Rectal smooth muscle tissue (tissue), 1 donor: ENCODE measurements around the gene HOXD13.
A peak's percentile ranks its signal among the peaks of the same experiment; 100 is the strongest.

Experiments
- H3K27ac ChIP-seq: one replicate; pipeline ENCODE4 v1.7.0; 2013; ENCODE audit warnings: low read depth, low read length, inconsistent platforms
- H3K27me3 ChIP-seq: one replicate; pipeline ENCODE4 v1.7.0; 2013; ENCODE audit warnings: low read length; ENCODE audit not compliant: control insufficient read depth, insufficient read depth
- H3K36me3 ChIP-seq: one replicate; pipeline ENCODE4 v1.7.0; 2013; ENCODE audit warnings: low read length; ENCODE audit not compliant: control insufficient read depth, insufficient read depth
- H3K4me1 ChIP-seq: one replicate; pipeline ENCODE4 v1.7.0; 2013; ENCODE audit warnings: low read length; ENCODE audit not compliant: control insufficient read depth, insufficient read depth
- H3K4me3 ChIP-seq: one replicate; pipeline ENCODE4 v1.7.0; 2013; ENCODE audit warnings: low read length
- H3K9ac ChIP-seq: one replicate; pipeline ENCODE4 v1.7.0; 2013; ENCODE audit warnings: low read length

Gene HOXD13

DNA sequence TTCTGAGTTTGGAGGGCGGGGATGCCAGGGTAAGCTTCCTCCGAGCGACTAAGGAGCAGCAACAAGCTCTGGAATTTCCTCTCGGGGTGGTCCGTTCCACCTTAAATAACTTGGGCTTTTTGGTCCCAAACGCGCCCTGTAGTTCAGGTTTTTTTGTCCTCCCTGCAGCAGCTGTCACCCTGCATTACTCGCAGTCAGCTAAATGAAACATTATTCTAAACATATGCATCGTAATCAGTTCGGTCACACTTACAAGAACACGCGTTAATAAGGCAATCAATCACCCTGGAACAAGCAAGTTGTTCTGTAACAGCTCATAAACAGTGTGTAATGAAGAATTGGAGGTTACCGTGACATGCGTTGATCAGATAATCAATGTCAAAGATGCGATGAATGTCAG is 17.0 kb upstream of the HOXD13 start:
- Histone ChIP-seq H3K4me1 (no peaks in the 10 kb centered on the region), H3K9ac (no peak overlapping the region), H3K4me3 (no peak overlapping the region), H3K27ac (no peak overlapping the region), H3K36me3 (no peaks in the 10 kb centered on the region), H3K27me3 (peaks cover 57% of the 10 kb centered on the region)

DNA sequence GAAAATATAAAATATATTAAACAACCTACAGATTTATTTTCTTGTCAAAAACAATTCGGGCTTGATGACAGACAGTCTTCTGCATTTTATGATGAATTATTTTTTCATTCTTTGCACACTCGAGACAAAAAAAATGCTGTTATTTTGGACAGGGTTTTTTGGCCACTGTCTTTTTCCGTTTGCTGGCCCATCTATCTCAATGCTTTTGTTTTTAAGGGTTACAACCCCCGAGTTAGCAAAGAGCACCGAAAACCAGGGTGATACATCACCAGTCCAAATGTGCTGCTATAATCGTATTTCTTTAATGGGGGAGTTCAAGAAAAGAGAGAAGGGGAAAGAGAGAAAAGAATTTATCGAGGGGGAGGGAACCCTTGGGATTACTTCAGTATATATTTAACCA is 16.5 kb upstream of the HOXD13 start:
- Histone ChIP-seq H3K4me3 (no peak overlapping the region), H3K27ac (no peak overlapping the region), H3K4me1 (no peaks in the 10 kb centered on the region), H3K9ac (no peak overlapping the region), H3K36me3 (no peaks in the 10 kb centered on the region), H3K27me3 (peaks cover 61% of the 10 kb centered on the region)

DNA sequence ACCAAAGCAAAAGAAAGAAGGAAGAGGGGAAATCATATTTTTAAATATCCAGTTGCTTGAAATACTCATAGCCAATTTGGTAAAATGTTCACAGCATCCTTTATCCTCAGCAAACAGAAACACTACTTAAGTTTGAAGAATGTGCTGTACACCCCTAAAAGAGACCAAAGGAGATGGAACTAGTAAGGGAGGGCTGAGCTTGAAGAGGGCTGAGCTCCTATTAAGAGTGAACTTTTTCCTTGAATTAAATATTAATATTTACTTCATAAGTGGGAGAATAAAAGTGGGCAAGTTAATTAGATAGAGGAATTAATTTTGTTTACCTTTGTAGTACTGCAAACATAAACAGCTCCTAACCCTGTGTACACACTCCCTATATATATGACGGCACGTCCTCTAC is 15.7 kb upstream of the HOXD13 start:
- no peaks in the 10 kb centered on the region for H3K36me3 ChIP-seq
- peaks cover 61% of the 10 kb centered on the region for H3K27me3 ChIP-seq
- H3K9ac ChIP-seq = no peak overlapping the region
- H3K4me1 ChIP-seq = no peaks in the 10 kb centered on the region
- no peak overlapping the region for H3K4me3 ChIP-seq
- H3K27ac ChIP-seq = no peak overlapping the region

DNA sequence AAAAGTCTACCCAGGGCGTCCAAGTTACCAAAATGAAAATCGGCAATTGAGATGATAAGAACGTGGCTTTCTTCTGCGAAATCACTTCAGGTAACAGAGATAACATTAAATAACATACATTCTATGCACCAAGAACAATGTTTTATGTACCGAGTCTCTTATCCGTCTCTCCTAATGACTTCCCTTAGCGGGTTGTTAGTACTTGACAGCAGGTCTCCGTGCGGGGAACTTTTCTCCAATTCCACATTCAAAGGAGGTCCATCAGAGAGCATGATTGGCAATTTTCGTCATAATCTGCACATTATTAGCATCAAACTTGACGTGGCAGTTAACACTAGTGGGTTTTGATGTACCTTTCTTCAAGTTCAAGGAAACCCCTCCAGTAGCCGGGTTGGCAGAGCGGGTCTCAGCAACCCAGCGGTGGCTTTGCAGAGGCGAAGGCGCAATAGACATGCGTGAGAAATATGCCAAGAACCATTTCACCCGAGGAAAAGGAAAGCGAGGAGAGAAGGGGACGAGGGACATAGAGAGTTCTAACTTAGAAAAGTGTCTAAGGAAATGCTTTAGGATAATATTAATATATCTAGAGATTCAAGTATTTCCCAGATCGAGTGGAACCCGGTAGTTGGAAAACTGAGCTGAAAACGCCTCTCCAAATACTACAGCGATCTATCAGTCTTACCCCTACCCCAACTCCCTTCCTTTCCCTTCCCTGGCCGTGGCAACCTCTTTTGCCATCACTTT is 13.8 kb upstream of the HOXD13 start:
- H3K4me3 ChIP-seq = no peak overlapping the region
- no peaks in the 10 kb centered on the region for H3K36me3 ChIP-seq
- no peak overlapping the region for H3K9ac ChIP-seq
- peaks cover 69% of the 10 kb centered on the region for H3K27me3 ChIP-seq
- H3K27ac ChIP-seq = no peak overlapping the region
- H3K4me1 ChIP-seq = no peaks in the 10 kb centered on the region

DNA sequence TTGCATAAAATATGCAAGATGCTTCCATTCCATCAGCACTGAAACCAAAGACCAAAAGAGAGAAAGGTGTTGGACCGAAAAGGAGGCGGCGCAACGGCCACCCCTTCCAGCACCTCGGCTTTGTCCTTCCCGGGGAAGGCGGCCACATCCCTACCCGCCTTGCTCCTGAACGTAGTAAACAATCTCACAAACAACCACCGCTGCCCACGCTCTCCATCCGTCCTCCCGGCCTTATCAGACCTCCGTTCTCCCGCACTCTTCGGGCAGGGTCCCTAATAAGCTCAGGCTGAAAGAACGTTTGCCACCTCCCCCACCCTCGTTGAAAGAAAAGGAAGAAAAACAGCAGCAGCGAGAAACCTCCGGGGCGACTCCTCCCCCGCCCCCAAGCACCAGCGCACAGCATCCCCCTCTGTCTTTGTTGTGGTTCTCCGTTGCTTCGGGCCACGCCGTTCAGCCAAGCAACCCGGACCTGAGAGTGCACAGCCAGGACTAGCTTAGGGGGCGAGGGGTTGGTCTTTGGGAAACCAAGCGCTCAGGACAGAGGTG is 13.2 kb upstream of the HOXD13 start:
- peaks cover 71% of the 10 kb centered on the region for H3K27me3 ChIP-seq
- no peak overlapping the region for H3K27ac ChIP-seq
- H3K4me1 ChIP-seq = no peaks in the 10 kb centered on the region
- H3K9ac ChIP-seq = no peak overlapping the region
- no peaks in the 10 kb centered on the region for H3K36me3 ChIP-seq
- H3K4me3 ChIP-seq = no peak overlapping the region

DNA sequence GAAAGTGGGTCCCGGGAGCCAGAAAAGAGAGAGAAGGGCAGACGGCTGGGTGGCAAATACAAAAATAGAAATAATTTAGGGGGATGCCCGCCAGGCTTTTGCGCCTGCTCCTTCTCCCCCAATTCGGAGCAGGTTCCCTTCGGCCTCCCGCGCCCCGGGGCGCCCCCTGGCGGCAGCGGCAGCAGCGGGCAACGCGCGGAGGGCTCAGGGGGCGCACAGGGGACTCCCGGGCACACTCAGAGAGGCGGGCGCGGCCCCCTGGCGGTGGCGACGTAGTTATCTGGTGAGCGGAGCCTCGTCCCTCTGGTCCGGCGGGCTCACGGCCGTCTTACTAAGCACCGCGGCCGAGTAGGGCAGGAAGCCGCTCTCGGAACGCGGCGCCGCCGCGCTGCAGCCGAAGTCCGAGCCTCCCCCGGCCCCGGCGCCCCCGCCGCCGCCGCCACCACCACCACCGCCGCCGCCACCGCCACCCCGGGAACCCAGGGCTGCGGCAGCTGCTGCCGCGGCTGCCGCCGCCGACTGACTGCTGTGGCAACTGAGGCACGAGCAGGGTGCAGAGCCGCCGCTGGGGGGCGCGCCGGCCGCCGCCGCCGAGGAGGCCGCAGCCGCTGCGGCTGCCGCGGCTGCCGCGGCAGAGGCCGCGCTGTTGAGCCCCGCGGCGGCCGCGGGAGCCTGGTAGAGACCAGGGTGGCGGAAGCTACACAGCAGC is 12.5 kb upstream of the HOXD13 start:
- Histone ChIP-seq H3K9ac (no peak overlapping the region), H3K4me3 (peak overlapping the region; percentile 51), H3K36me3 (no peaks in the 10 kb centered on the region), H3K27ac (no peak overlapping the region), H3K27me3 (peaks cover 75% of the 10 kb centered on the region), H3K4me1 (no peaks in the 10 kb centered on the region)

DNA sequence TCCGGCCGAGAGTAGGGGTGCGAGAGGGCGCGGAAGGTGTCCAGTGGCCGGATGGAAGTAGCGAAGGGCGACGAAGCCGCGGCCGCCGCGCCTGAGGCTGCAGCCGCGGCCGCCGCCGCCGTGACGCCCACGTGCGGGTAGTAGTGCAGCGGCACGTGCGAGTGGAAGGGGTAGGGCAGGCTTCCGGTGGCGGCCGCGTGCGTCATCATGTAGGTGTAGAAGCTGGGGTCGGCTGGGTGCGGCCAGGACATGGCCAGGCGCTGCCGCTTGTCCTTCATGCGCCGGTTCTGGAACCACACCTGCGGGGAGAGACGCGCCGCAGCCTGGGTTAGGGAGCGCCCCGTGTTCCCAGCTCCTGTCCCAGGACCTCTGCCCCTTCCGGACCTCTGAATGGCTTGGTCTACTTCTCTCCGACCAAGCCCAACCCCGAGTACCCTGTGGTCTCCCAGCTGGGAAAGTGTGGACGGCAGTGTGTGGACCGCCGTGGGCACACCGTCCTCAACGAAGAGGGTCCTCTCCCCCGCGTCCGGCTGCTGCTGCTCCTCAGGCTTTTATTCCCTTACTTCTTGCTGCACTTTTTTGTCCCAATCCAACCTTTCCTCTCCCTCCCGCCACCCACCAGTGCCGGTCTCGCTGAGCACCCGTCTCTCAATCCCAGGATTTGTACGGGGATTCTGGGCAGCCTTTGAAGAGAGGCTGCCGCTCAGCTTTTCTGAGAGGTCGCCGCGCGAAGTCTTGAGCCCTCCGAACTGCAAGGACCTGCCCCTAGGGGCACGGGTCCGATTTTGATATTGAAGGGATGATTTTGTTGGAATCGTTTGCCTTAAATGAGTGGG is 11.8 kb upstream of the HOXD13 start:
- Histone ChIP-seq H3K4me1 (no peaks in the 10 kb centered on the region), H3K36me3 (no peaks in the 10 kb centered on the region), H3K27ac (no peak overlapping the region), H3K9ac (no peak overlapping the region), H3K4me3 (peak overlapping the region; percentile 51), H3K27me3 (peaks cover 77% of the 10 kb centered on the region)

DNA sequence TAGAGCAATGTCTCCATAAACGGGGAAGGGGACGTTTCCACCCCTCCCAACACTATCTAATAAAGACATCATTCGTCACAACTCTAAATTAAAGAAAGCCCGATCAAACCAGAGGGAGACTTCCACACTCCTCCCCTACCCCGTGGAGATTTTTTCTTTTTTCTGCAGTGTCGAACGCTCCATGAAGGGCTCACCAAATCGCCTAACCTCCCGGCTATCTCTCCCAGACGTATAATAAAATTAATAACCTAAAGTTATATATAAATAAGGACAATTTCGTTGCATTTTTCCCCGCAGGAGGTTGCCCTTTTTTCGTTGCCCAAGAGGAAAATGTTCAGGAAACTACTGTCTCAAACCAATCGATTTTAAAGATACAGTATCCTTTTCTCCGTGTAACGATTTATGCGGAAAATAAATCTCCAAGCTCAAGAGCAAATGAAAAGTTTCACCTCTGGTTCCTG is 11.1 kb upstream of the HOXD13 start:
- H3K27ac ChIP-seq = no peak overlapping the region
- no peak overlapping the region for H3K9ac ChIP-seq
- H3K27me3 ChIP-seq = peaks cover 80% of the 10 kb centered on the region
- H3K4me3 ChIP-seq = no peak overlapping the region
- no peaks in the 10 kb centered on the region for H3K4me1 ChIP-seq
- no peaks in the 10 kb centered on the region for H3K36me3 ChIP-seq

DNA sequence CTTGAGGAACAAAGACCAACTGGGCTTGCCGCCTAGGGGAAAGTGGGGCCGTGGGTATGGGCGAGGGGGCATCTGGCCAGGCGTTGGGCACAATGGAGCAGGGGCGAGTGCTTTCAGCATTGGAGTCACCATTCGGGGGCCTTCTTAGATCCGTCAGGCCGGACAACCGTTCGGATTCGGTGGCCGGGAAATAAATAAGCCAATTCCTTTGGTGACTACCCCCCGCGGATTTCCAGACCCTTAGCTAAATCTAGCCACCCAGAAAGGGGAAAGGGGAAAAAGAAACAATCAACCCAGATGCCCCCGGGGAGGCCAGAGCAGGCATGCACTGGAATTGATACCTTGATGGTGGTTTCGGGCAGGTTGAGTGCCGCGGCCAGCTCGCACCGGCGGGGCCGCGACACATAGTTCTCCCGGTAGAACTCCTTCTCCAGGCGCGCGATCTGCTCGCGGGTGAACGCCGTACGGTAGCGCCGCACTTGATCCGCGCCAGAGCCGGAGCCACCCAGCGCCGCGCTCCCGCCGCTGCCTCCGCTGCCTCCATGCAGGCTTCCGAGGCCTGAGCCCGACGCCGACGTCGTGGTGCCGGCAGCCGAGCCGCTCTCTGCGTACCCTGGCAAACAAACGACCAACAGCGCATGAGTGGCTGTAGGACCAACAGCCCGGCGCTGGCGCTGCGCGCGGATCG is 10.5 kb upstream of the HOXD13 start:
- H3K4me1 ChIP-seq = no peaks in the 10 kb centered on the region
- H3K27me3 ChIP-seq = peaks cover 84% of the 10 kb centered on the region
- H3K36me3 ChIP-seq = no peaks in the 10 kb centered on the region

DNA sequence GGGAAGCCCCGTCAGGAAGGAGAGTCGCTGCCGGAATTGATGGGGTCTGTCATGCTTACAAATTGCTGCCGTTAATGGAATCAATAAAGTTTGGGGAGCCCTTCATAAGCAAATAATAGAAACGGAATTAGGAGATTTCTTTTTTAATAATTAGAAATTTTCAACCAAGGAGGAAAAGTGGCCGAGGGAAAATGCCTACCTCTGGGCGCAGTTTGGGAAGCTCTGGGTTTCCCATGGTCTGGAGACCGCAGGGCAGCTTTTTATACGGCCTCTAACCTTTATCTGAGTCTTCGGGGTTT is 10.0 kb upstream of the HOXD13 start:
- Histone ChIP-seq H3K27ac (no peak overlapping the region), H3K4me3 (no peak overlapping the region), H3K4me1 (no peaks in the 10 kb centered on the region)

More for the DNA sequence above, 10.5 kb upstream of the HOXD13 start:
- no peak overlapping the region for H3K9ac ChIP-seq
- no peak overlapping the region for H3K4me3 ChIP-seq
- no peak overlapping the region for H3K27ac ChIP-seq

DNA sequence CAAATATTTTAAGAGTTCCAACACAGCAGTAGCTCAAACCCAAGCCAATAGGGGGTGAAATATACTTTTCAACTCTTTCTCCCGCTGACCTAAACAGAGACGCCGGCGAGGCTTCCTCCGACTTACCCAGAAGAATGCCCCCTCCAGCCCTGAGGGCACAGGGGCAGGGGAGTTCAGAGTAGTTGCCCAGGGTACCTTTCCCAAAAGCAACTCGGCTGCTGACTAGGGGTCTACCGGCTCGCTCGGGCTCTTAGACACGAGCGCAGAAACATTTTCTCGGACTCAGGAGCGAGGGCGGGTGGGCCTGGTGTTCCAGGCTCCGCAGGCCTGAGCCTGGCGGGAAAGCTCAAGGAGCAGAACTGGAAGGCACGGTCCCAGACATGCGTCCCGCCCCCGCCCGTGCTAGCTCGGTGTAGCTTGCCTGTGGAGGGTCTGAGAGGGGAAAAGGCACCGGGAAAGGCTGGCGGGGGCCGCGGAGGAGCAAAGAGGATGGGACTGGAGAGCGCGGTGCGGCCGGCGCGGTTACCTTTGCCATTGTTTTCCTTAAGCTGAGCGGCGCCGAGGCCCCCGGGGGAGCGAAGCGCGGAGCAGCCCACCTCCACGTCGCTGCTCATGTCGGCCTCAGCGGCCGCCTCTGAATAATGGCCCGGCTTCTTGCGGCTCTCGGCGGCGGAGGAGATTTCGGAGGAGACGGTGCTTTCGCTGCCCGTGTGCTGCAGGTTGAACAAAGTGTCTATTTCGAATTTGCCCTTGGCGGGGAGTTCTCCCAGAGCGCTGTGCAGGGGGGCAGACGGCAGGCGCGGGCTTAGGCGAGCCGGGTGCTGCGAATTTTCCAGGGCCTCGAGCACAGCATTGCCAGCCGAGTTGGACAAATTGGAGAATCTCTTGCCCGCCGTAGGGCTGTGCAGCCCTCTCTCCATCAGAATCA is 9.4 kb upstream of the HOXD13 start:
- Histone ChIP-seq H3K4me3 (no peak overlapping the region), H3K36me3 (no peaks in the 10 kb centered on the region), H3K9ac (no peak overlapping the region), H3K4me1 (no peaks in the 10 kb centered on the region), H3K27me3 (peaks cover 89% of the 10 kb centered on the region), H3K27ac (no peak overlapping the region)

More for the DNA sequence above, 10.0 kb upstream of the HOXD13 start:
- Histone ChIP-seq H3K27me3 (peaks cover 87% of the 10 kb centered on the region), H3K9ac (no peak overlapping the region), H3K36me3 (no peaks in the 10 kb centered on the region)
